Measurements from ENCODE around the gene STAMBPL1.

The STAMBPL1 gene

GRCh38 chr10:88893611-88894010, 13.6 kb downstream of the STAMBPL1 start:
- no peak for DNase-seq (ENCODE audit: low read depth)

GRCh38 chr10:88895250-88895649, 15.2 kb downstream of the STAMBPL1 start:
- no peak for DNase-seq (ENCODE audit: low read depth)

DNA sequence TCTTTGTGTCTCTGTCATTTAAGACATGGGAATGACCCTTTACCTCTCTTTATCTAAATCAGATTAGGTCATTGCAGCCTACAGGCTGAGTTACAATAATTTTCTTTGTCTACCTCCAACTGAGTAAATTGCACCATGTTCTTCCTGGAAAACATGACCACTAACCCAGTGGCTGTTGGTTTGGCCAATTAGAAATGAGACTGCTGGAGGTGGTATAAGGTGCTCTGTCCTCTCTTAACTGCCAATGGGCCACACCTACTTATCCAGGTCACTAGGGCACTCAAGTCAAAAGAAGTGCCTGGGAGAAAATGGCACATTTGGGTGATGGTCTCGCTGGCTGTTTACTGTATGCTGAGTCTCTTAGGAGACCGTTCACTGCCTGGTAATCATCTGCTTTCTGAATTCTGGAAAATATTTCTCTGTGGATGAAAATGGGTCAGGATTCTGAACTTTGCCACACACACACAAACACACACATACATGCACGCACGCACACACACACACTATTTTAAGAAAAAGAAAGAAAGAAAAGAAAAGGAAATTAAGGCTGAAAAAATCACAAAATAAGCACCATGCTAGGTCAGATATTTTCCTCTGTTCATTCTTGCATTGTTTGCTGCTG, 16.4 kb downstream of the STAMBPL1 start:
- no peak for DNase-seq (ENCODE audit: low read depth)

DNA sequence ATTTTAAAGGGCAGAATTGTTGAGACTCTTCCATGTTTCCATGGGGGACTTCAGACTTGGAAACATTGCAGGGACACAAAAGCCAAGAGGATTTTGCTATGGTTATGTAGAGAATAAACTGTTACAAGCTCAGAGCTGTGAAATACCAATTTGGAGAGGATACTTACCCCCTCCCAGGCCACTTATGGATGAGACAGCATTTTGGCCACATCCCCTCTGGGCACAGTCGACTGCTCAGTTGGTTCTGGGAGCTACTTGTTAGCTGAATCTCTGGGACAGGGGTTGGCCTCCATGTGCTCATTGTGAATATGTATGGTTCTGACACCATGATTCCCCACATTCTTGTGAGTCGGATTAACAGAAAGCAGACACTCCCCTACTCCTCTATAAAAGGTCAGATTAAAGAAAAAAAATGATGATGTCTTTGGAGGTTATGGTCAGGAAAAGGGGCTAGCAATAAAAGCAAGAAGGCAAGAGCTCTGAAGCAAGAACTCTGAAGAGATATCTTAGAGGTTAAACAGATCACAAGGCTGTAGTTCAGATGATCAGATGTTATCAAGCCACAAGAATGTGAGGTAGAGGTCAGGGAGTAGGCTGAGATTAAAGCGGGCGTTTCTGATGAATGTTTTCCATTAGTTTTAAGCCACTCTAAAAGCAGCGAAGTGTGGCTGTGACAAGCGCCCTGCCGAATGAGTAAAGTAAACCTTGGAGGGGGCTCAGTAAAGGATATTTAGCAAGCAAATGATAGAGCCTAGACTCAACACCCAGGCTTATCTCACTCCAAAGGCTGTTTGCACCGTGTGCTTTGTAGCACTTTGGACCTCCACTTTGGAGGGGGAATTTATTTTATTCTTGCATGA, 17.2 kb downstream of the STAMBPL1 start:
- no peak for DNase-seq (ENCODE audit: low read depth)

- no peak for DNase-seq (ENCODE audit: low read depth)
These were observed 18.7 kb downstream of the STAMBPL1 start for GRCh38 chr10:88898727-88899126.

GRCh38 chr10:88899886-88900285, 19.8 kb downstream of the STAMBPL1 start:
- no peak for DNase-seq (ENCODE audit: low read depth)

- DNase-seq (ENCODE audit: low read depth), result no peak
These were observed 21.4 kb downstream of the STAMBPL1 start for GRCh38 chr10:88901206-88901983.

DNA sequence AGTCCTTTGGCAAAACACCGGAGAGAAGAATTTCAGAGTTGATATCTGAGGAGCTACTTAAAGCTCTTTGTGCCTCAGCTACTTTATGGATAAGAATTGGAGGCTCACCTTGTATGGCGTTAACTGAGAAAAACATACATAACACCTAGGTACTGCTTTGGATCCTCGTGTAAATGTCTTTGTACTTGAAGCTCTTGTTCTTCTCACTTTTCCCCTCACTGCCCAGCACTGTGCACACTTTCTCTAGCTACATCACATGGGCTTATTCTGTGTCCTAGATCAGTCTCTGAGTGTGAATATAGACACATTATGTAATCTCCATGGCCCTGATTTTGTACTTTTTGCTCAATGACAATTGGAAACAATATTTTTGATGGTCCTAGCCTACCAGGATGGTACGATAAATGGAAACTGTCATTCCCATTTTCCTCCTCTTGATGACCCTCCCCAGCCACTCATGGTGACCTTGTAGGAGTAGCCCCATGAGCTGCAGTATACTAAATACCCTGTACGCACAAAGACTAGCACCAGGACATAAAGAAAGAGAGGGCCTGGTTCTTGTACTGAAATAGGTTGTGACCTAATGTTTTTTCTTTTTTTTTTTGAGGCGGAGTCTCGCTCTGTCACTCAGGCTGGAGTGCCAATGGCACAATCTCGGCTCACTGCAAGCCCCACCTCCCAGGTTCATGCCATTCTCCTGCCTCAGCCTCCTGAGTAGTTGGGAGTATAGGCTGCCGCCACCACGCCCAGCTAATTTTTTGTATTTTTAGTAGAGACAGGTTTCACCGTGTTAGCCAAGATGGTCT, 22.1 kb downstream of the STAMBPL1 start:
- no peak for DNase-seq (ENCODE audit: low read depth)

- no peak for DNase-seq (ENCODE audit: low read depth)
These were observed 23.7 kb downstream of the STAMBPL1 start for GRCh38 chr10:88903715-88904114.

- no peak for DNase-seq (ENCODE audit: low read depth)
These were observed 26.9 kb downstream of the STAMBPL1 start for GRCh38 chr10:88906921-88907320.

DNA sequence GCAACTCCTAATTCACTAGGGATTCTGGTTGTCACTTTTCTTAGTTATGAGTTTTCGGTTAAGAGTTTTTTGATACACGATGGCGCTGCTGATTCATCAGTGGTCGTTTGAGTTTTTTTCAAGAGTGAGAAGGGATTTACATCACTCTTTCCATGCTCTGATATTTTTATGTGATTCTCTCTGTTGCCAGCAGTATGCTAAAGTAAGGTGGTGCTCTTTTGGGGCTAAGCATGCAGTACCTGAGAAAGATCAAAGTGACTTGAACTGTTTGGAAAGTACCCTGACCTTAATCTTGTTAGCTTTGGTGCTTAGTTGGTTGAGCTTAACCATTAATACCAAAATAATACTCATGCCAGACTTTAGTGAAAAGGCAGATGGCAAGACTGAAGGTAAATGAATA, 28.1 kb downstream of the STAMBPL1 start:
- no peak for DNase-seq (ENCODE audit: low read depth)

- DNase-seq (ENCODE audit: low read depth), result no peak
These were observed 31.1 kb downstream of the STAMBPL1 start for GRCh38 chr10:88911116-88911515.

- no peak for DNase-seq (ENCODE audit: low read depth)
These were observed 31.8 kb downstream of the STAMBPL1 start for GRCh38 chr10:88911851-88912250.

DNA sequence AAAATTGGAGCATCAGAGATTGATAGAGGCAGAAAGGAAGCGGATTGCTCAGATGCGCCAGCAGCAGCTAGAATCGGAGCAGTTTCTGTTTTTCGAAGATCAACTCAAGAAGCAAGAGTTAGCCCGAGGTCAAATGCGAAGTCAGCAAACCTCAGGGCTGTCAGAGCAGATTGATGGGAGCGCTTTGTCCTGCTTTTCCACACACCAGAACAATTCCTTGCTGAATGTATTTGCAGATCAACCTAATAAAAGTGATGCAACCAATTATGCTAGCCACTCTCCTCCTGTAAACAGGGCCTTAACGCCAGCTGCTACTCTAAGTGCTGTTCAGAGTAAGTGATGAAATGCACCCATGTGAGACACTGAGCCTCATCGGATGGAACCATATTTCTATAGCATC, 33.1 kb downstream of the STAMBPL1 start:
- no peak for DNase-seq (ENCODE audit: low read depth)

- DNase-seq (ENCODE audit: low read depth), result no peak
These were observed 33.7 kb downstream of the STAMBPL1 start for GRCh38 chr10:88913788-88914187.

- no peak for DNase-seq (ENCODE audit: low read depth)
These were observed 35.7 kb downstream of the STAMBPL1 start for GRCh38 chr10:88915781-88916180.

DNA sequence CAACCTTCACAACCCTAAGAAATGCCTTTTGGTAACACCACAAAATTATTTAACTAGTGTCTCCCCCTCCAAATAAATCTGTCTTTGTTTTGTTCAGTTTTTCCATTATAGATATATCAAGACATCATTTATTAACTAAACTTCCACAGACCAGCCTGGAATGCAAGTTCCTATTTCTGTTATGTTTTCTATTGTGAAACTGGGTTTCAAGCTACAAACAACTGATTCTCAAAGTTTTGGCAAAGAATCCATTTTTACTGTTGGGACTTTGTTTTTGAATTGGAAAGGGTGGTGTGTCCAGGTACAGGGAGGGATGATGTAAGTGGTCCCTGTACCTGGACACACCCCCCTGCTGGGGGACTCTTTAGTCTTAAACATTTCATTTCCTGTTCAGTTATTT, 36.2 kb downstream of the STAMBPL1 start:
- DNase-seq (ENCODE audit: low read depth), result no peak

GRCh38 chr10:88916986-88917385, 36.9 kb downstream of the STAMBPL1 start:
- DNase-seq (ENCODE audit: low read depth), result no peak

- no peak for DNase-seq (ENCODE audit: low read depth)
These were observed 38.3 kb downstream of the STAMBPL1 start for GRCh38 chr10:88918191-88918905.

DNA sequence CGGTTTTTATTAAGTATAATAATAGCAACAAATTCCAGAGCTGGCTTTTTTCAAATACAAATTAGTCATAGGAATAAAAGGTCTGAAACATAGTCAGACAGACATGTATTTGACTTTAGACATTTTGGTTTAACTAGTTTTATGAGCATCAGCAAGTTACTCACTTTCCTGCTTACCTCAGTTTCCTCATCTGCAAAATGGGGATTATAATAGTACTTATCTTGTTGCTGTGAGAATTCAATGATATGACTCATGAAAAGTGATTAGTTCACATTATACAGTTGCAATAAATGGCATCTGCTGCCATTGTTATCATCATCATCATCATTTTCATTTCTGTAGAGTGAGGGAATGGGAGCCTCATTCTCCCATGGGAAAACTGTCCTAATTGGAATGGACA, 39.0 kb downstream of the STAMBPL1 start:
- no peak for DNase-seq (ENCODE audit: low read depth)

GRCh38 chr10:88920198-88920597, 40.2 kb downstream of the STAMBPL1 start:
- DNase-seq (ENCODE audit: low read depth), result no peak
